Amygdala (tissue), 56 donors: ENCODE data around the gene XPR1.

ENCODE experiments used
- DNase-seq, 56 donors: peaks; one replicate each; lab custom pipeline; 2025; lab: John Stamatoyannopoulos, UW

Gene XPR1

GRCh38 chr1:180631766-180632325 is at the start of gene XPR1:
XPR1 (plus strand) TSS chr1:180632022; CDS start chr1:180632202, 180 bp downstream.
- DNase-seq, result peak; percentile 18 to 100 (median 96)

- DNase-seq, result no peak
These were observed 47.0 kb upstream of the XPR1 start for GRCh38 chr1:180584869-180585268.

- no peak for DNase-seq
These were observed 45.8 kb upstream of the XPR1 start for GRCh38 chr1:180585994-180586359.

GRCh38 chr1:180586671-180587155 is 45.1 kb upstream of the XPR1 start:
- no peak for DNase-seq

- no peak for DNase-seq
These were observed 43.7 kb upstream of the XPR1 start for GRCh38 chr1:180588121-180588520.

GRCh38 chr1:180590889-180591288 is 40.9 kb upstream of the XPR1 start:
- no peak for DNase-seq

- DNase-seq, result no peak
These were observed 38.4 kb upstream of the XPR1 start for GRCh38 chr1:180593382-180593781.

GRCh38 chr1:180594723-180595122 is 37.1 kb upstream of the XPR1 start:
- no peak for DNase-seq

- no peak for DNase-seq
These were observed 35.9 kb upstream of the XPR1 start for GRCh38 chr1:180595966-180596365.

GRCh38 chr1:180597520-180597919 is 34.3 kb upstream of the XPR1 start:
- DNase-seq, result no peak

- no peak for DNase-seq
These were observed 33.4 kb upstream of the XPR1 start for GRCh38 chr1:180598333-180598974.

- no peak for DNase-seq
These were observed 31.5 kb upstream of the XPR1 start for GRCh38 chr1:180600343-180600742.

GRCh38 chr1:180601512-180601911 is 30.3 kb upstream of the XPR1 start:
- no peak for DNase-seq

- no peak for DNase-seq
These were observed 28.5 kb upstream of the XPR1 start for GRCh38 chr1:180603223-180603849.

- no peak for DNase-seq
These were observed 28.0 kb upstream of the XPR1 start for GRCh38 chr1:180603850-180604226.

GRCh38 chr1:180606155-180606554 is 25.7 kb upstream of the XPR1 start:
- no peak for DNase-seq

GRCh38 chr1:180609643-180610555 is 21.9 kb upstream of the XPR1 start:
- DNase-seq, result peak in 2 of 56 donors; percentile 6 to 8

GRCh38 chr1:180610556-180611015 is 21.2 kb upstream of the XPR1 start:
- no peak for DNase-seq

- peak in 4 of 56 donors; percentile 3 to 20 (median 9) for DNase-seq
These were observed 20.5 kb upstream of the XPR1 start for GRCh38 chr1:180611016-180611930.

GRCh38 chr1:180612632-180613031 is 19.2 kb upstream of the XPR1 start:
- DNase-seq, result no peak
